NCI-H446 (cell line): Measurements from ENCODE around the gene FN3KRP.
A peak's percentile ranks its signal among the peaks of the same experiment; 100 is the strongest.

Experiments used
- DNase-seq, 2 experiments: peaks; one replicate each; lab custom pipeline; 2025; lab: John Stamatoyannopoulos, UW

The FN3KRP gene

GRCh38 chr17:82716203-82717010 lies at the start of gene FN3KRP:
Gene FN3KRP (plus strand): TSS chr17:82716706. CDS start chr17:82716756, 50 bp downstream.
- peak; percentile 88 to 97 for DNase-seq

- DNase-seq: no peak
Observed at GRCh38 chr17:82666931-82667667, 49.4 kb upstream of the FN3KRP start.

- no peak for DNase-seq
Observed at GRCh38 chr17:82667668-82668000, 48.9 kb upstream of the FN3KRP start.

- DNase-seq: no peak
Observed at GRCh38 chr17:82668024-82668630, 48.4 kb upstream of the FN3KRP start.

GRCh38 chr17:82668631-82669099 lies 47.8 kb upstream of the FN3KRP start:
- peak in 1 of 2 experiments; percentile 24 for DNase-seq

GRCh38 chr17:82670661-82671450 lies 45.6 kb upstream of the FN3KRP start:
- no peak for DNase-seq

- no peak for DNase-seq
Observed at GRCh38 chr17:82674656-82675475, 41.6 kb upstream of the FN3KRP start.

- no peak for DNase-seq
Observed at GRCh38 chr17:82675476-82676245, 40.8 kb upstream of the FN3KRP start.

GRCh38 chr17:82677353-82677925 lies 39.1 kb upstream of the FN3KRP start:
- DNase-seq: no peak

GRCh38 chr17:82678265-82678891 lies 38.1 kb upstream of the FN3KRP start:
- DNase-seq: no peak

GRCh38 chr17:82679586-82680465 lies 36.7 kb upstream of the FN3KRP start:
- no peak for DNase-seq

GRCh38 chr17:82681547-82681946 lies 35.0 kb upstream of the FN3KRP start:
- no peak for DNase-seq

- no peak for DNase-seq
Observed at GRCh38 chr17:82683534-82683933, 33.0 kb upstream of the FN3KRP start.

GRCh38 chr17:82684228-82684841 lies 32.2 kb upstream of the FN3KRP start:
- DNase-seq: no peak

GRCh38 chr17:82685291-82685690 lies 31.2 kb upstream of the FN3KRP start:
- no peak for DNase-seq

GRCh38 chr17:82686366-82687324 lies 29.9 kb upstream of the FN3KRP start:
- DNase-seq: no peak

- no peak for DNase-seq
Observed at GRCh38 chr17:82687375-82687861, 29.1 kb upstream of the FN3KRP start.
